Brain microvascular endothelial cell (primary cell): ENCODE results near the gene RGS19.

Source experiments
- DNase-seq: peaks from one replicate; pipeline ENCODE4 v3.0.0-alpha.2; 2020
- H3K27ac ChIP-seq: fragments of 250-450 bp; sonication (Bioruptor Pico); 2 replicates; pipeline ENCODE4 v1.5.1; 2020; ENCODE audit warnings: mild to moderate bottlenecking, moderate library complexity
- H3K27me3 ChIP-seq: fragments of 250-450 bp; sonication (Bioruptor Pico); replicated peaks from 2 replicates; pipeline ENCODE4 v1.5.1; 2020; ENCODE audit warnings: mild to moderate bottlenecking
- H3K36me3 ChIP-seq: fragments of 250-450 bp; sonication (Bioruptor Pico); replicated peaks from 2 replicates; pipeline ENCODE4 v1.5.1; 2020; ENCODE audit warnings: mild to moderate bottlenecking
- H3K4me3 ChIP-seq: 2 replicates; pipeline ENCODE4 v1.5.1; 2011; ENCODE audit warnings: low read depth, mild to moderate bottlenecking, control low read depth, low read length, moderate library complexity
- in situ Hi-C: cut with HindIII; loops from 2 replicates; pipeline ENCODE4 v1.10.0; 2017; ENCODE audit warnings: low sequenced_read_pairs, low pct_ligation_motif_present
- TF ChIP-seq, protein P1 (sequence below): IDR thresholded peaks from 2 replicates; pipeline ENCODE4 v1.5.1; 2011; ENCODE audit warnings: low read depth, mild to moderate bottlenecking, moderate library complexity, low read length, control low read depth, inconsistent platforms; ENCODE audit errors: missing control alignments

RGS19 gene

GRCh38 chr20:64069209-64069613 is 10.1 kb downstream of the RGS19 start:
- TF ChIP-seq, protein P1, sequence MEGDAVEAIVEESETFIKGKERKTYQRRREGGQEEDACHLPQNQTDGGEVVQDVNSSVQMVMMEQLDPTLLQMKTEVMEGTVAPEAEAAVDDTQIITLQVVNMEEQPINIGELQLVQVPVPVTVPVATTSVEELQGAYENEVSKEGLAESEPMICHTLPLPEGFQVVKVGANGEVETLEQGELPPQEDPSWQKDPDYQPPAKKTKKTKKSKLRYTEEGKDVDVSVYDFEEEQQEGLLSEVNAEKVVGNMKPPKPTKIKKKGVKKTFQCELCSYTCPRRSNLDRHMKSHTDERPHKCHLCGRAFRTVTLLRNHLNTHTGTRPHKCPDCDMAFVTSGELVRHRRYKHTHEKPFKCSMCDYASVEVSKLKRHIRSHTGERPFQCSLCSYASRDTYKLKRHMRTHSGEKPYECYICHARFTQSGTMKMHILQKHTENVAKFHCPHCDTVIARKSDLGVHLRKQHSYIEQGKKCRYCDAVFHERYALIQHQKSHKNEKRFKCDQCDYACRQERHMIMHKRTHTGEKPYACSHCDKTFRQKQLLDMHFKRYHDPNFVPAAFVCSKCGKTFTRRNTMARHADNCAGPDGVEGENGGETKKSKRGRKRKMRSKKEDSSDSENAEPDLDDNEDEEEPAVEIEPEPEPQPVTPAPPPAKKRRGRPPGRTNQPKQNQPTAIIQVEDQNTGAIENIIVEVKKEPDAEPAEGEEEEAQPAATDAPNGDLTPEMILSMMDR, result no peak
- Histone ChIP-seq H3K27ac (no peak overlapping the region), H3K36me3 (no peaks in the 10 kb centered on the region), H3K4me3 (no peak overlapping the region), H3K27me3 (no peaks in the 10 kb centered on the region)
- in situ Hi-C loops, result no loop called here
- DNase-seq, result no peak

- in situ Hi-C loops, result no loop called here
- H3K27ac ChIP-seq, result no peak overlapping the region
- H3K27me3 ChIP-seq, result no peaks in the 10 kb centered on the region
- no peak for DNase-seq
- TF ChIP-seq, protein P1, result no peak
- H3K4me3 ChIP-seq, result no peak overlapping the region
- H3K36me3 ChIP-seq, result no peaks in the 10 kb centered on the region
Measured at GRCh38 chr20:64068386-64069208, 10.7 kb downstream of the RGS19 start.

DNA sequence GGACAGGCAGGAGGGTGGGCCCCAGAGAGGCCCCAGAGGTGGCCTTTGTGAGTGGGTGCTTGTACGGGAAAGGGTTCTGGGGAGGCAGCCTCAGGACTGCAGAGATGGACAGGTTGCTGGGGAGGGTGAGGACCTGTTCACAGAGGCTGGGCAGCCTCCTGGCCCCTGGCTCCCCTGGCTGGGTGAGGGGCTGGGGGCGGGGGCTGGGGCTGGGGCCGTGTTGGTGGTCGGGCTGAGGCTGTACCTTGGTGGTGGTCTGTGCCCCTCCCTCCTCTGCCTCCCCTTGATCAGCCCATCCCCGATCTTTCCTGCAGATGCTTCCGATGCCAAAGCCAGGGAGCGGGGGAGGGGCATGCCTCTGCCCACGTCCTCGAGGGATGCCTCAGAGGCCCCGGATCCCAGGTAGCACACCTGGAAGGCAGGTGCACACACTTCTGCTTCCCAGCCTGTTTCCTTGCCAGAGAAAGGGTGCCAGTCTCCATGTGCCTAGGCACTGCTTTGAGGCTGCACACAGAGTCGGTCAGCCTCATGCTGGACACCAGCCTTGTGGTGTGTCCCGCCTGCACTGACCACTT is 11.5 kb downstream of the RGS19 start:
- no peak overlapping the region for H3K27ac ChIP-seq
- in situ Hi-C loops, result no loop called here
- no peak overlapping the region for H3K4me3 ChIP-seq
- no peak for DNase-seq
- H3K27me3 ChIP-seq, result no peaks in the 10 kb centered on the region
- TF ChIP-seq, protein P1, result no peak
- no peaks in the 10 kb centered on the region for H3K36me3 ChIP-seq

DNA sequence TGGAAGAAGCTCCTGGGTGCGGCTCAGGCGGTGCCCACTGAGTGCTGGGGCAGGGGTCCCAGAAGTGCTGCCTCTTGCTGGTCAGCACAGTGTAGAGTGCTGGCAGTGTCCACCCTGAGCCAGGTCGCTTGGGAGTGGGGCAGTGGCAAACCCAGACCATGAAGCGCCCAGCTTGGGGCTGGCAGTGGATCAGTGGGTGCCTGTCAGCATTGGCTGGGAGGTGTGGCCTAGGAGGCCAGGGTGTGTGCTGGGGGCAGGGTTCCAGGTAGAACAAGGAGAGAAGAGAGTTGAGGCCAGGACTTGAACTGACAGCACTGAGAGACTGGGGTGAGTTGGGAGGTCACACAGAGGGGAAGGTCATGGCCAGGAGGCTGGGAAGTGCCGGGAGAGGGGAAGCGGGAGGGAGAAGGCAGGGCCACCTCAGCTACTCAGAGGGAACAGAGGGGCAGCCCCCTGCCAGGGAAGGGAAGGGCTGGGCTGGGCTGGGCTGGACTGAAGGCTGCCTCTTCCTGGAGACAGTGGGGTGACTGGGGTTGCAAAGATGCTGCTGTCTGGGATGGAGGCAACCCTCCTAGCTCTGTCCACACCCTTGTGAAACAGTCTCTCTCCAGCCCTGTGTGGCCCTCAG is 12.2 kb downstream of the RGS19 start:
- Histone ChIP-seq H3K27ac (no peak overlapping the region), H3K27me3 (no peaks in the 10 kb centered on the region), H3K4me3 (no peak overlapping the region), H3K36me3 (no peaks in the 10 kb centered on the region)
- DNase-seq, result no peak
- TF ChIP-seq, protein P1, result no peak
- in situ Hi-C loops, result no loop called here

GRCh38 chr20:64065974-64066343 is 13.4 kb downstream of the RGS19 start:
- Histone ChIP-seq H3K27ac (no peak overlapping the region), H3K4me3 (no peak overlapping the region), H3K36me3 (no peaks in the 10 kb centered on the region), H3K27me3 (no peaks in the 10 kb centered on the region)
- in situ Hi-C loops, result no loop called here
- TF ChIP-seq, protein P1, result no peak
- peak; percentile 54 for DNase-seq
